Esophagus squamous epithelium (tissue), 5 donors: Measurements from ENCODE around the gene SCAMP5. TPM values are rescaled to one million over a fixed set of nuclear protein-coding genes. Genes with fewer than 3 reads are reported as not detected.

ENCODE experiments used
- DNase-seq: peaks from one replicate; lab custom pipeline; 2025; lab: John Stamatoyannopoulos, UW
- H3K27ac ChIP-seq, 4 donors: fragments of 200-600 bp; sonication (generic); one replicate each; pipeline ENCODE4 v1.5.1; 2016 to 2019; ENCODE audit warnings: mild to moderate bottlenecking in 1 of 4
- H3K27me3 ChIP-seq, 4 donors: fragments of 200-600 bp; sonication (generic); 1 replicate in 3 of 4; 2 replicates in 1 of 4; pipeline versions ENCODE4 v1.5.1 to v1.6.0; 2017 to 2021; ENCODE audit warnings: antibody characterized with exemption in 1 of 4
- H3K36me3 ChIP-seq, 3 donors: fragments of 200-600 bp; sonication (generic); one replicate each; pipeline ENCODE4 v1.5.1; 2016 to 2019
- H3K4me1 ChIP-seq, 3 donors: fragments of 200-600 bp; sonication (generic); one replicate each; pipeline ENCODE4 v1.5.1; 2017 to 2019
- H3K4me3 ChIP-seq, 4 donors: fragments of 200-600 bp; sonication (generic); 1 replicate in 3 of 4; 2 replicates in 1 of 4; pipeline ENCODE4 v1.5.1; 2016 to 2019; ENCODE audit warnings: mild to moderate bottlenecking in 2 of 4, moderate library complexity in 1 of 4
- H3K9me3 ChIP-seq, 3 donors: fragments of 200-600 bp; sonication (generic); one replicate each; pipeline ENCODE4 v1.5.1; 2016 to 2019
- CTCF ChIP-seq, 6 experiments: fragments of 450-650 bp in 4 of 6; fragments of 200-600 bp in 2 of 6; sonication (generic) in 2 of 6; IDR thresholded peaks; one replicate each; pipeline ENCODE4 v1.5.1; 2016 to 2019; ENCODE audit warnings: antibody characterized with exemption in 6 of 6, mild to moderate bottlenecking in 4 of 6, moderate library complexity in 4 of 6
- POLR2A ChIP-seq, 4 donors: fragments of 450-650 bp; IDR thresholded peaks; one replicate each; pipeline ENCODE4 v1.6.1; 2017; ENCODE audit warnings: antibody characterized with exemption in 4 of 4, mild to moderate bottlenecking in 4 of 4, moderate library complexity in 3 of 4
- WGBS, 2 donors: methylation state at CpG; one replicate each; pipeline ENCODE4 v1.1.5; 2018; 5-methylcytosine and 5-hydroxymethylcytosine counted together
- intact Hi-C: fragments of 100-400 bp; cut with DNase I; formaldehyde crosslinking; loops from one replicate; pipeline ENCODE4 v1.15.0; 2022
- small RNA-seq, 4 donors: library from RNA; depleted of rRNA; stranded (forward); fragments of <200 nt; gene quantifications; one replicate each; pipeline ENCODE3, GENCODE V24; 2016
- total RNA-seq, 4 donors: library from RNA; depleted of rRNA; stranded (reverse); fragments of >200 nt; gene quantifications; one replicate each; pipeline ENCODE4 v1.1.0, GENCODE V29; 2016
- donor health status: DM: yes; HTN: yes; CAD: no.

Gene SCAMP5
- total RNA-seq, 4 donors from 2014 or later, result 0.57 to 2.0 (median 0.67) TPM

- H3K36me3 ChIP-seq, result no peaks in the 10 kb centered on the region
- peaks cover 0 to 7% (median 0%) of the 10 kb centered on the region in 3 donors for H3K4me1 ChIP-seq
- no peak overlapping the region for H3K4me3 ChIP-seq
- no peak overlapping the region for H3K27ac ChIP-seq
- no peaks in the 10 kb centered on the region for H3K9me3 ChIP-seq
- TF ChIP-seq POLR2A (IDR thresholded peaks at IDR 0.05) (no peak), CTCF (IDR thresholded peaks at IDR 0.05) (no peak)
- H3K27me3 ChIP-seq, result no peaks in the 10 kb centered on the region
- intact Hi-C loops, result no loop called here
- no peak for DNase-seq
Observed at GRCh38 chr15:75068748-75069147, 73.4 kb downstream of the SCAMP5 start.

- no peak overlapping the region for H3K27ac ChIP-seq
- H3K27me3 ChIP-seq, result no peaks in the 10 kb centered on the region
- no peak overlapping the region for H3K4me3 ChIP-seq
- DNase-seq, result no peak
- intact Hi-C loops, result no loop called here
- 64 to 65% methylated on average over 7 to 8 of the region's 8 CpGs for WGBS, 2 donors
- peaks cover 0 to 7% (median 0%) of the 10 kb centered on the region in 3 donors for H3K4me1 ChIP-seq
- TF ChIP-seq CTCF (IDR thresholded peaks at IDR 0.05), result no peak
- TF ChIP-seq POLR2A (IDR thresholded peaks at IDR 0.05), result no peak
- no peaks in the 10 kb centered on the region for H3K9me3 ChIP-seq
- H3K36me3 ChIP-seq, result no peaks in the 10 kb centered on the region
Observed at GRCh38 chr15:75069301-75069925, 74.0 kb downstream of the SCAMP5 start.

- intact Hi-C loops, result no loop called here
- Histone ChIP-seq H3K36me3 (no peaks in the 10 kb centered on the region), H3K27ac (no peak overlapping the region), H3K4me3 (no peak overlapping the region), H3K9me3 (no peaks in the 10 kb centered on the region), H3K4me1 (peaks cover 0 to 7% (median 0%) of the 10 kb centered on the region in 3 donors), H3K27me3 (no peaks in the 10 kb centered on the region)
- DNase-seq, result no peak
- 96 to 100% methylated on average over 2 to 4 of the region's 4 CpGs for WGBS, 2 donors
- no peak for TF ChIP-seq POLR2A (IDR thresholded peaks at IDR 0.05)
- no peak for TF ChIP-seq CTCF (IDR thresholded peaks at IDR 0.05)
Observed at GRCh38 chr15:75070674-75071073, 75.3 kb downstream of the SCAMP5 start.

Small RNAs within 50 kb of the gene (small RNA-seq; reads per million reads assigned to genes)
- gene AC015720.1 (0 reads per million in 4 donors), gene RF00019 (0 reads per million in 4 donors)

Other genes with a start within 250 kb of the SCAMP5 start
- not detected for gene CYP1A2, start 246.7 kb upstream of the SCAMP5 start, total RNA-seq
- gene CSK, start 213.5 kb upstream of the SCAMP5 start, total RNA-seq, result 100 to 1,000 TPM in 1 of 4 donors, 10 to 100 TPM in 3; 30.6 to 130 (median 45.2) TPM
- gene LMAN1L, start 182.7 kb upstream of the SCAMP5 start, total RNA-seq, result under 1 TPM in 1 of 4 donors, not detected in 3; 0.18 TPM
- under 1 TPM in 1 of 4 donors, not detected in 3; 0.11 TPM for gene CPLX3, start 168.9 kb upstream of the SCAMP5 start, total RNA-seq
- 100 to 1,000 TPM in 1 of 4 donors, 10 to 100 TPM in 3; 53.3 to 113 (median 60.9) TPM for gene ULK3, start 152.4 kb upstream of the SCAMP5 start, total RNA-seq
- 100 to 1,000 TPM in 1 of 4 donors, 10 to 100 TPM in 3; 65.8 to 131 (median 88.7) TPM for gene SCAMP2, start 122.2 kb upstream of the SCAMP5 start, total RNA-seq
- gene MPI, start 105.5 kb upstream of the SCAMP5 start, total RNA-seq, result 10 to 100 TPM; 26.5 to 51.9 (median 47.9) TPM
- 10 to 100 TPM; 29.3 to 71.8 (median 45.4) TPM for gene FAM219B, start 88.7 kb upstream of the SCAMP5 start, total RNA-seq
- 100 to 1,000 TPM; 110 to 197 (median 172) TPM for gene COX5A, start 57.5 kb upstream of the SCAMP5 start, total RNA-seq
- gene RPP25, start 38.8 kb upstream of the SCAMP5 start, total RNA-seq, result 10 to 100 TPM in 3 of 4 donors, 1 to 10 TPM in 1; 5.8 to 12.5 (median 12.3) TPM
- gene PPCDC, start 28.0 kb downstream of the SCAMP5 start, total RNA-seq, result 10 to 100 TPM; 11.6 to 14.7 (median 12.4) TPM
- gene C15orf39, start 206.3 kb downstream of the SCAMP5 start, total RNA-seq, result 10 to 100 TPM; 12.3 to 33.3 (median 21.5) TPM